ENCODE data around the gene SIRT5. TPM values are rescaled to one million over a fixed set of nuclear protein-coding genes. Genes with fewer than 3 reads are reported as not detected.

Gene SIRT5
- total and polyA plus RNA-seq, 2 donors (not counting 1 experiment from before 2014, with no cell fraction given), result 8.1 to 16.3 TPM

DNA sequence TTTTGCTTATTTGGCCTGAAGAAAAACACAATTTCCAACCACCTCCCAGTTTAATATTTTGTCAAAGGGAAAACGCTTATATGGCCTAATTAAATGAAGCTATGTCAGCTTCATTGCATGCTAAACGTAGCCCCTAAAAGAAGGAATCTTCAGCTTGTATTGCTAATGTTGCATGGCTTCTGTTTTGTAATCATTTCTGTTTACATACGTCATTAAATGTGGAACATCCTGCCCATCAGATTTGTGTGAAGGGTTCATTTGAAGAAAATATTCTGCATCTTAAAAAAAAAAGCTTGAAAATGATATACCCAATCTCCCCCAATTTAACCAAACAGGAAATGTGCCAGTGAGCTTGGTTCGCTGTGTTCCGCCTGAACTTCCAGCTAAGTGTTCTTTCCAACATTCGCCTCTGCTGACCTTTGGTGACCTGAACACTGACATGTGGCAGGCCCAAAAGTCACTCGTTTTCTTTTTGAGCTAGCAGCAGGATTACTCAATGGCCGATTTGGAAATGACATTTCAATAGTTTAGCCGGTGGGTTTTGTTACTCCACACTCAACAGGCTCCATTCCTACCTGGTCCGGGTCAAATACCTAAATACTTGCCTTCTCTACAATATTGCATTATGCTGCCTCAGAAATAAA is 12.7 kb upstream of the SIRT5 start:
- Mint-ChIP-seq H3K4me1 (no peaks in the 10 kb centered on the region), H3K27ac (no peak overlapping the region), H3K9me3 (ENCODE audit: insufficient read depth) (no peaks in the 10 kb centered on the region), H3K27me3 (peaks cover 8% of the 10 kb centered on the region), H3K4me3 (no peak overlapping the region)
- no peak overlapping the region for H2AFZ ChIP-seq (ENCODE audit: insufficient read depth, low read depth, low read length, poor library complexity, severe bottlenecking)
- H4K20me1 ChIP-seq (ENCODE audit: control insufficient read depth, insufficient read depth, low read length, poor library complexity, severe bottlenecking), result no peaks in the 10 kb centered on the region
- no peak for DNase-seq
- H3K9ac ChIP-seq (ENCODE audit: low read length), result no peak overlapping the region
- no peaks in the 10 kb centered on the region for H3K36me3 ChIP-seq (replicated peaks in 1 of 2; ENCODE audit: control extremely low read depth in 1 of 2, control insufficient read depth in 1 of 2, extremely low read depth in 1 of 2, insufficient read depth in 2 of 2, low read length in 1 of 2)
- H3K9me3 ChIP-seq (ENCODE audit: control extremely low read depth in 1 of 3, control insufficient read depth in 2 of 3, insufficient read depth in 1 of 3, low read length in 2 of 3), result no peaks in the 10 kb centered on the region
- 44% methylated on average over 6 of the region's 10 CpGs for WGBS (ENCODE audit: insufficient coverage)
- no peak overlapping the region for H3K27ac ChIP-seq (ENCODE audit: low read length in 2 of 2)
- intact Hi-C loops (cut with micrococcal nuclease), result no loop called here
- no peaks in the 10 kb centered on the region for H3K79me2 ChIP-seq (ENCODE audit: control insufficient read depth, insufficient read depth, low read length)
- no peak overlapping the region for H3K4me2 ChIP-seq (replicated peaks; ENCODE audit: low read depth, low read length, poor library complexity, severe bottlenecking)
- TF ChIP-seq EZH2 (IDR thresholded peaks at IDR 0.05; ENCODE audit: borderline replicate concordance, insufficient read depth, low read depth, low read length, poor library complexity, severe bottlenecking), result no peak
- TF ChIP-seq, protein P1, sequence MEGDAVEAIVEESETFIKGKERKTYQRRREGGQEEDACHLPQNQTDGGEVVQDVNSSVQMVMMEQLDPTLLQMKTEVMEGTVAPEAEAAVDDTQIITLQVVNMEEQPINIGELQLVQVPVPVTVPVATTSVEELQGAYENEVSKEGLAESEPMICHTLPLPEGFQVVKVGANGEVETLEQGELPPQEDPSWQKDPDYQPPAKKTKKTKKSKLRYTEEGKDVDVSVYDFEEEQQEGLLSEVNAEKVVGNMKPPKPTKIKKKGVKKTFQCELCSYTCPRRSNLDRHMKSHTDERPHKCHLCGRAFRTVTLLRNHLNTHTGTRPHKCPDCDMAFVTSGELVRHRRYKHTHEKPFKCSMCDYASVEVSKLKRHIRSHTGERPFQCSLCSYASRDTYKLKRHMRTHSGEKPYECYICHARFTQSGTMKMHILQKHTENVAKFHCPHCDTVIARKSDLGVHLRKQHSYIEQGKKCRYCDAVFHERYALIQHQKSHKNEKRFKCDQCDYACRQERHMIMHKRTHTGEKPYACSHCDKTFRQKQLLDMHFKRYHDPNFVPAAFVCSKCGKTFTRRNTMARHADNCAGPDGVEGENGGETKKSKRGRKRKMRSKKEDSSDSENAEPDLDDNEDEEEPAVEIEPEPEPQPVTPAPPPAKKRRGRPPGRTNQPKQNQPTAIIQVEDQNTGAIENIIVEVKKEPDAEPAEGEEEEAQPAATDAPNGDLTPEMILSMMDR (IDR thresholded peaks at IDR 0.05), result no peak
- no peak for ATAC-seq (ENCODE audit: low read depth)
- POLR2A ChIA-PET, result no interaction called here
- CTCF ChIA-PET, result interaction anchor here (0.9 to 1.7 kb wide), 6 partner anchors 10 to 231 kb away, joined by 3 to 4 read pairs (median 4); no protein-coding TSS in a partner anchor
- no peaks in the 10 kb centered on the region for H3K27me3 ChIP-seq (replicated peaks in 1 of 4; ENCODE audit: control extremely low read depth in 1 of 4, control insufficient read depth in 3 of 4, insufficient read depth in 4 of 4, low read length in 3 of 4)
- no peak overlapping the region for H3K4me3 ChIP-seq (ENCODE audit: control extremely low read depth in 1 of 5, extremely low read depth in 1 of 5, insufficient read depth in 1 of 5, low read depth in 2 of 5, low read length in 4 of 5)
- H3K4me1 ChIP-seq (ENCODE audit: control insufficient read depth in 2 of 2, insufficient read depth in 2 of 2, low read length in 2 of 2), result no peaks in the 10 kb centered on the region

DNA sequence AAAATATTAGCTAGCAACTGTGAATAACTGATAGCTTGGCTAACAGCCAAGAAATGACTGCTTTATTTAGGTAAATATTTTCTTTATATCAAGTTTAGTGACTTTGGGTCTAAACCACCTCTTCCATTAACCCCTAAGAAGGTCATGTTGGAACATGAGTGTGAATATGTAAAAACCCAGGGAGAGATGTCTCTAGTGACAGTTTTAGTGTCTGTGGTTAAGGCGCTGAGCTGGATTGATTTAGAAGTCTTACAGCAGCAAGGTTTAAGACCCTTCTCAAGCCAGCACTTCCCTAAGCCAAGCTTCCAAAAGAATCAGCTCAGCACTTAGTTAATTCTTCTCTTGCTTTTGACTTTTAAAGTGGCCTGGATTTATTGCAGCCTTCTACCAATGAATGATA is 11.4 kb upstream of the SIRT5 start:
- no peak for TF ChIP-seq EZH2 (IDR thresholded peaks at IDR 0.05; ENCODE audit: borderline replicate concordance, insufficient read depth, low read depth, low read length, poor library complexity, severe bottlenecking)
- TF ChIP-seq, protein P1 (IDR thresholded peaks at IDR 0.05), result no peak
- no peak overlapping the region for H3K4me3 ChIP-seq (ENCODE audit: control extremely low read depth in 1 of 5, extremely low read depth in 1 of 5, insufficient read depth in 1 of 5, low read depth in 2 of 5, low read length in 4 of 5)
- Mint-ChIP-seq H3K27ac (no peak overlapping the region), H3K9me3 (ENCODE audit: insufficient read depth) (no peaks in the 10 kb centered on the region), H3K27me3 (peaks cover 8% of the 10 kb centered on the region), H3K4me3 (no peak overlapping the region), H3K4me1 (no peaks in the 10 kb centered on the region)
- WGBS (ENCODE audit: insufficient coverage), result no CpG with 5 or more reads among the region's 1 CpG
- no peak overlapping the region for H3K9ac ChIP-seq (ENCODE audit: low read length)
- H3K36me3 ChIP-seq (replicated peaks in 1 of 2; ENCODE audit: control extremely low read depth in 1 of 2, control insufficient read depth in 1 of 2, extremely low read depth in 1 of 2, insufficient read depth in 2 of 2, low read length in 1 of 2), result no peaks in the 10 kb centered on the region
- no peak overlapping the region for H3K27ac ChIP-seq (ENCODE audit: low read length in 2 of 2)
- H3K4me1 ChIP-seq (ENCODE audit: control insufficient read depth in 2 of 2, insufficient read depth in 2 of 2, low read length in 2 of 2), result no peaks in the 10 kb centered on the region
- DNase-seq (no peak), ATAC-seq (ENCODE audit: low read depth) (no peak)
- no peak overlapping the region for H2AFZ ChIP-seq (ENCODE audit: insufficient read depth, low read depth, low read length, poor library complexity, severe bottlenecking)
- intact Hi-C loops (cut with micrococcal nuclease), result no loop called here
- no peak overlapping the region for H3K4me2 ChIP-seq (replicated peaks; ENCODE audit: low read depth, low read length, poor library complexity, severe bottlenecking)
- no peaks in the 10 kb centered on the region for H4K20me1 ChIP-seq (ENCODE audit: control insufficient read depth, insufficient read depth, low read length, poor library complexity, severe bottlenecking)
- H3K9me3 ChIP-seq (ENCODE audit: control extremely low read depth in 1 of 3, control insufficient read depth in 2 of 3, insufficient read depth in 1 of 3, low read length in 2 of 3), result no peaks in the 10 kb centered on the region
- H3K27me3 ChIP-seq (replicated peaks in 1 of 4; ENCODE audit: control extremely low read depth in 1 of 4, control insufficient read depth in 3 of 4, insufficient read depth in 4 of 4, low read length in 3 of 4), result peaks cover 0 to 3% (median 0%) of the 10 kb centered on the region in 4 experiments
- ChIA-PET CTCF (interaction anchor here (0.7 to 1.7 kb wide), 3 partner anchors 12 to 134 kb away, joined by 3 to 4 read pairs (median 4); no protein-coding TSS in a partner anchor), POLR2A (no interaction called here)
- no peaks in the 10 kb centered on the region for H3K79me2 ChIP-seq (ENCODE audit: control insufficient read depth, insufficient read depth, low read length)

Data from B cell (primary cell).